HEK293 (cell line): Measurements from ENCODE around the gene MRPS5.

Source experiments
- CTCF ChIP-seq: fragments of 450-650 bp; formaldehyde crosslinking; IDR thresholded peaks from 2 replicates; pipeline ENCODE4 v1.5.1; 2016; ENCODE audit warnings: missing biosample characterization, missing genetic modification characterization
- PRDM10 ChIP-seq: fragments of 450-650 bp; formaldehyde crosslinking; IDR thresholded peaks from 2 replicates; pipeline ENCODE4 v1.5.1; 2016; ENCODE audit warnings: missing biosample characterization, missing genetic modification characterization
- SCRT2 ChIP-seq: fragments of 450-650 bp; formaldehyde crosslinking; IDR thresholded peaks from 2 replicates; pipeline ENCODE4 v1.5.1; 2016; ENCODE audit warnings: missing biosample characterization, missing genetic modification characterization
- ZBTB7A ChIP-seq: fragments of 450-650 bp; formaldehyde crosslinking; IDR thresholded peaks from 2 replicates; pipeline ENCODE4 v1.5.1; 2016; ENCODE audit warnings: low read depth, missing biosample characterization, missing genetic modification characterization
- ZNF239 ChIP-seq: fragments of 450-650 bp; formaldehyde crosslinking; IDR thresholded peaks from 2 replicates; pipeline ENCODE4 v1.5.1; 2016; ENCODE audit warnings: missing biosample characterization, missing genetic modification characterization
- ZNF274 ChIP-seq, 2 experiments: fragments of 200-500 bp in 1 of 2; fragments of 450-650 bp in 1 of 2; sonication (Bioruptor generic) in 1 of 2; formaldehyde crosslinking in 1 of 2; IDR thresholded peaks; 2 replicates each; pipeline versions ENCODE4 v1.5.1 to v1.6.1; 2014 to 2016; ENCODE audit warnings: borderline replicate concordance in 1 of 2, inconsistent platforms in 1 of 2, low read length in 1 of 2, missing biosample characterization in 1 of 2, missing genetic modification characterization in 1 of 2
- ZNF302 ChIP-seq: fragments of 450-650 bp; formaldehyde crosslinking; IDR thresholded peaks from 2 replicates; pipeline ENCODE4 v1.5.1; 2016; ENCODE audit warnings: missing biosample characterization, missing genetic modification characterization, low read depth
- ZNF544 ChIP-seq: fragments of 450-650 bp; formaldehyde crosslinking; IDR thresholded peaks from 2 replicates; pipeline ENCODE4 v1.5.0; 2017; ENCODE audit warnings: missing biosample characterization, missing genetic modification characterization

GRCh38 chr2:95049961-95050360, 71.6 kb downstream of the MRPS5 start:
- no peak for TF ChIP-seq PRDM10 (tag by site-specific recombination)
- no peak for TF ChIP-seq ZNF239 (tag by site-specific recombination)
- no peak for TF ChIP-seq CTCF (tag by site-specific recombination)
- no peak for TF ChIP-seq SCRT2 (tag by site-specific recombination)
- no peak for TF ChIP-seq ZNF544 (tag by site-specific recombination)
- no peak for TF ChIP-seq ZNF274 (IDR thresholded peaks at IDR 0.05; ENCODE audit: low read length)
- TF ChIP-seq ZNF274 (tag by site-specific recombination; IDR thresholded peaks at IDR 0.05; ENCODE audit: borderline replicate concordance): no peak
- TF ChIP-seq ZBTB7A (tag by site-specific recombination): no peak
- no peak for TF ChIP-seq ZNF302
